H1 (cell line): Measurements from ENCODE around the gene PERCC1.

ENCODE experiments used
- ATF3 ChIP-seq: IDR thresholded peaks from 2 replicates; pipeline ENCODE4 v1.6.1; 2011; ENCODE audit warnings: low read depth, mild to moderate bottlenecking, low read length; ENCODE audit not compliant: insufficient read depth
- CBX8 ChIP-seq: fragments of 300-800, 300-1000 bp; sonication (generic); IDR thresholded peaks from 2 replicates; pipeline ENCODE4 v1.7.1; 2016; ENCODE audit warnings: low read depth, low read length, borderline replicate concordance
- GABPA ChIP-seq: IDR thresholded peaks from 2 replicates; pipeline ENCODE4 v1.6.1; 2011; ENCODE audit warnings: mild to moderate bottlenecking, low read length, moderate library complexity, borderline replicate concordance; ENCODE audit not compliant: insufficient read depth
- JUN ChIP-seq: IDR thresholded peaks from 2 replicates; pipeline ENCODE4 v1.6.1; 2011; ENCODE audit warnings: low read depth, mild to moderate bottlenecking, improper control_type of control experiment, low read length
- SIN3A ChIP-seq, 2 experiments: IDR thresholded peaks in 1 of 2; conservative IDR thresholded peaks in 1 of 2; 2 replicates each; pipeline ENCODE4 v1.6.1; 2011 to 2012; ENCODE audit warnings: low read length in 2 of 2, improper control_type of control experiment in 1 of 2, low read depth in 1 of 2, mild to moderate bottlenecking in 1 of 2
- SIRT6 ChIP-seq: IDR thresholded peaks from one replicate; pipeline ENCODE4 v1.7.1; 2012; ENCODE audit warnings: low read length, inconsistent platforms
- TF ChIP-seq, protein P1 (sequence below), 3 experiments: IDR thresholded peaks; 1 replicate in 2 of 3; 2 replicates in 1 of 3; pipeline versions ENCODE4 v1.5.1 to v1.6.1; 2011; ENCODE audit warnings: low read length in 3 of 3, mild to moderate bottlenecking in 3 of 3, inconsistent platforms in 2 of 3, low read depth in 1 of 3, moderate library complexity in 1 of 3; ENCODE audit not compliant: insufficient read depth in 1 of 3; ENCODE audit errors: control extremely low read depth in 1 of 3

DNA sequence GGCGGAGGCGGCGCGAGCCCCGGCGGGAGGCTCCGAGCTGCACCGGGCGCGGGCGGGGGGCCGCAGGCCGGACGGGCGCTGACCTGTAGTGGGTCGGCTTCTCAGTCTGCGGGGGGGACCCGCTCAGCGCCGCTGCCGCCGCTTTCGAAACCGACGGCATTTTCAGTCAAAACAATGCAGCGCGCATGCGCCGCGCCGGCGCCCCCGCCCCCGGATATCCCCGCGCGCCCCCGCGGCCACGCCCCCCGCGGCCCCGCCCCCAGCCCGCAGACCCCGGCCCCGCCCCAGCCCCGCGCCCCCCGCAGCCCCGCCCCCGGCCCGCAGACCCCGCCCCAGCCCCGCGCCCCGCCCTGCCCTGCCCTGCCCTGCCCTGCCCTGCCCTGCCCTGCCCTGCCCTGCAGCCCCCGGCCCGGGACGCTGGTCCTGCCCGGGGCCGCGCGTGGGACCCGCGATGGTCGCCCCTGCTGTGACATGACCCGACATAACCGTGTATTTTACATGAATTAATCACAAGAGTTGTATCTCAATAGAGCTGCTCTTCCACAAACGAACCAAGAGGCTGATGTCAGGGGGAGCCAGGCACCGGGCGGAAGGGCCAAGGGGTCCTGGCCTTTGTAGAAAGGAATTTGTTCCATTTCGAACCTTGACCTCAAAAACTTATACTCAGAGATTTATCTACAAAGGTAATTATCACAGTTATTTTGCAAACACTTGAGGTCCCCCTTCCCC is 16.2 kb upstream of the PERCC1 start, which contains the start of gene UNKL:
- TF ChIP-seq GABPA (no peak), SIN3A (conservative IDR thresholded peaks at IDR 0.05 in 1 of 2, IDR thresholded peaks at IDR 0.05 in 1 of 2; ENCODE audit: low read depth in 1 of 2, low read length in 2 of 2) (no peak), JUN (no peak), SIRT6 (no peak), ATF3 (no peak), CBX8 (no peak)
- TF ChIP-seq, protein P1, sequence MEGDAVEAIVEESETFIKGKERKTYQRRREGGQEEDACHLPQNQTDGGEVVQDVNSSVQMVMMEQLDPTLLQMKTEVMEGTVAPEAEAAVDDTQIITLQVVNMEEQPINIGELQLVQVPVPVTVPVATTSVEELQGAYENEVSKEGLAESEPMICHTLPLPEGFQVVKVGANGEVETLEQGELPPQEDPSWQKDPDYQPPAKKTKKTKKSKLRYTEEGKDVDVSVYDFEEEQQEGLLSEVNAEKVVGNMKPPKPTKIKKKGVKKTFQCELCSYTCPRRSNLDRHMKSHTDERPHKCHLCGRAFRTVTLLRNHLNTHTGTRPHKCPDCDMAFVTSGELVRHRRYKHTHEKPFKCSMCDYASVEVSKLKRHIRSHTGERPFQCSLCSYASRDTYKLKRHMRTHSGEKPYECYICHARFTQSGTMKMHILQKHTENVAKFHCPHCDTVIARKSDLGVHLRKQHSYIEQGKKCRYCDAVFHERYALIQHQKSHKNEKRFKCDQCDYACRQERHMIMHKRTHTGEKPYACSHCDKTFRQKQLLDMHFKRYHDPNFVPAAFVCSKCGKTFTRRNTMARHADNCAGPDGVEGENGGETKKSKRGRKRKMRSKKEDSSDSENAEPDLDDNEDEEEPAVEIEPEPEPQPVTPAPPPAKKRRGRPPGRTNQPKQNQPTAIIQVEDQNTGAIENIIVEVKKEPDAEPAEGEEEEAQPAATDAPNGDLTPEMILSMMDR (IDR thresholded peaks at IDR 0.05; ENCODE audit: control extremely low read depth in 1 of 3, insufficient read depth in 1 of 3, low read depth in 1 of 3, low read length in 3 of 3) = no peak
